ENCODE results near the gene KLHL18.
"Not testable (repeated sequence)": the region's sequence is repeated elsewhere in the genome, so short reads cannot be mapped to it uniquely, and the experiment has no call there.

KLHL18 gene

GRCh38 chr3:47288966-47289910, 6.5 kb downstream of the KLHL18 start:
- TF ChIP-seq CTCF (IDR thresholded peaks at IDR 0.05; ENCODE audit: low read depth, low read length, missing control alignments) = no peak
- in situ Hi-C loops (cut with HindIII; ENCODE audit: low sequenced_read_pairs) = no loop called here
- DNase-seq (ENCODE audit: low read depth) = no peak
- H3K4me3 ChIP-seq (ENCODE audit: low read depth, low read length) = no peak overlapping the region

GRCh38 chr3:47291158-47291753, 8.5 kb downstream of the KLHL18 start:
- DNase-seq (ENCODE audit: low read depth) = no peak
- H3K4me3 ChIP-seq (ENCODE audit: low read depth, low read length) = no peak overlapping the region
- in situ Hi-C loops (cut with HindIII; ENCODE audit: low sequenced_read_pairs) = no loop called here
- TF ChIP-seq CTCF (IDR thresholded peaks at IDR 0.05; ENCODE audit: low read depth, low read length, missing control alignments) = no peak

- H3K4me3 ChIP-seq (ENCODE audit: low read depth, low read length); DNase-seq (ENCODE audit: low read depth); in situ Hi-C loops (cut with HindIII; ENCODE audit: low sequenced_read_pairs): not testable (repeated sequence)
Observed at GRCh38 chr3:47291754-47292420, 9.1 kb downstream of the KLHL18 start.

GRCh38 chr3:47293822-47294221, 11.1 kb downstream of the KLHL18 start:
- H3K4me3 ChIP-seq (ENCODE audit: low read depth, low read length) = no peak overlapping the region
- DNase-seq (ENCODE audit: low read depth) = no peak
- TF ChIP-seq CTCF (IDR thresholded peaks at IDR 0.05; ENCODE audit: low read depth, low read length, missing control alignments) = no peak
- in situ Hi-C loops (cut with HindIII; ENCODE audit: low sequenced_read_pairs) = no loop called here

- no peak overlapping the region for H3K4me3 ChIP-seq (ENCODE audit: low read depth, low read length)
- TF ChIP-seq CTCF (IDR thresholded peaks at IDR 0.05; ENCODE audit: low read depth, low read length, missing control alignments) = no peak
- DNase-seq (ENCODE audit: low read depth) = no peak
- in situ Hi-C loops (cut with HindIII; ENCODE audit: low sequenced_read_pairs) = no loop called here
Observed at GRCh38 chr3:47294392-47294791, 11.6 kb downstream of the KLHL18 start.

GRCh38 chr3:47295322-47295721, 12.6 kb downstream of the KLHL18 start:
- no peak for DNase-seq (ENCODE audit: low read depth)
- no peak for TF ChIP-seq CTCF (IDR thresholded peaks at IDR 0.05; ENCODE audit: low read depth, low read length, missing control alignments)
- in situ Hi-C loops (cut with HindIII; ENCODE audit: low sequenced_read_pairs) = no loop called here
- H3K4me3 ChIP-seq (ENCODE audit: low read depth, low read length) = no peak overlapping the region
